Astrocyte (in vitro differentiated cells and primary cell): ENCODE results near the gene RNF26.

Experiments used
- CTCF ChIP-seq: IDR thresholded peaks from 2 replicates; pipeline ENCODE4 v1.5.1; 2011; ENCODE audit warnings: low read depth, mild to moderate bottlenecking, inconsistent platforms, low read length, moderate library complexity; ENCODE audit not compliant: insufficient read depth
- EZH2 ChIP-seq: IDR thresholded peaks from 2 replicates; pipeline ENCODE4 v1.6.1; 2012; ENCODE audit warnings: mild to moderate bottlenecking, low read length, inconsistent platforms; ENCODE audit not compliant: insufficient read depth

GRCh38 chr11:119324189-119324588, 10.1 kb upstream of the RNF26 start:
- TF ChIP-seq CTCF = no peak
- no peak for TF ChIP-seq EZH2
